Hepatocyte (in vitro differentiated cells): ENCODE results near the gene CABCOCO1.

Source experiments
- CTCF ChIP-seq: fragments of 200-600 bp; sonication (generic); IDR thresholded peaks from 2 replicates; pipeline ENCODE4 v1.5.1; 2016; ENCODE audit warnings: antibody characterized with exemption, mild to moderate bottlenecking; ENCODE audit not compliant: poor library complexity
- EZH2 ChIP-seq: fragments of 200-600 bp; sonication (generic); IDR thresholded peaks from 2 replicates; pipeline ENCODE4 v1.6.1; 2016; ENCODE audit warnings: antibody characterized with exemption, mild to moderate bottlenecking, borderline replicate concordance
- EZH2phosphoT487 ChIP-seq: fragments of 200-600 bp; sonication (generic); IDR thresholded peaks from one replicate; pipeline ENCODE4 v1.6.1; 2018; ENCODE audit warnings: antibody characterized with exemption, mild to moderate bottlenecking, low read depth, moderate library complexity; ENCODE audit not compliant: unreplicated experiment, severe bottlenecking

GRCh38 chr10:61692447-61693010, 29.8 kb downstream of the CABCOCO1 start:
- no peak for TF ChIP-seq CTCF
- no peak for TF ChIP-seq EZH2
- TF ChIP-seq EZH2phosphoT487: no peak
